Stimulated activated naive CD4-positive, alpha-beta T cell (primary cell): Measurements from ENCODE around the gene TPCN1.

Experiments used
- DNase-seq, 6 experiments: peaks; one replicate each; lab custom pipeline; 2025; lab: John Stamatoyannopoulos, UW

The TPCN1 gene

GRCh38 chr12:113305281-113305856, 84.1 kb downstream of the TPCN1 start:
- no peak for DNase-seq

GRCh38 chr12:113306382-113306781, 85.1 kb downstream of the TPCN1 start:
- no peak for DNase-seq

GRCh38 chr12:113310489-113310888, 89.2 kb downstream of the TPCN1 start:
- DNase-seq, result no peak

- no peak for DNase-seq
These were observed 92.9 kb downstream of the TPCN1 start for GRCh38 chr12:113314121-113314529.

GRCh38 chr12:113315358-113315757, 94.1 kb downstream of the TPCN1 start:
- DNase-seq, result no peak

GRCh38 chr12:113316155-113316554, 94.9 kb downstream of the TPCN1 start:
- no peak for DNase-seq

GRCh38 chr12:113317122-113317521, 95.9 kb downstream of the TPCN1 start:
- DNase-seq, result no peak

- no peak for DNase-seq
These were observed 96.9 kb downstream of the TPCN1 start for GRCh38 chr12:113318046-113318656.

GRCh38 chr12:113318900-113319628, 97.8 kb downstream of the TPCN1 start:
- DNase-seq, result no peak

GRCh38 chr12:113320401-113320800, 99.1 kb downstream of the TPCN1 start:
- DNase-seq, result no peak

GRCh38 chr12:113322343-113322742, 101.1 kb downstream of the TPCN1 start:
- DNase-seq, result no peak

GRCh38 chr12:113325916-113326315, 104.7 kb downstream of the TPCN1 start:
- DNase-seq, result no peak

- DNase-seq, result no peak
These were observed 105.6 kb downstream of the TPCN1 start for GRCh38 chr12:113326775-113327395.

- no peak for DNase-seq
These were observed 107.2 kb downstream of the TPCN1 start for GRCh38 chr12:113328368-113328889.

- no peak for DNase-seq
These were observed 107.9 kb downstream of the TPCN1 start for GRCh38 chr12:113329022-113329790.

- no peak for DNase-seq
These were observed 108.6 kb downstream of the TPCN1 start for GRCh38 chr12:113329791-113330417.

- no peak for DNase-seq
These were observed 109.2 kb downstream of the TPCN1 start for GRCh38 chr12:113330505-113330904.

GRCh38 chr12:113332688-113333417, 111.6 kb downstream of the TPCN1 start:
- no peak for DNase-seq

GRCh38 chr12:113333418-113333750, 112.1 kb downstream of the TPCN1 start:
- DNase-seq, result no peak

- peak in 3 of 6 experiments; percentile 42 to 61 (median 57) for DNase-seq
These were observed 112.9 kb downstream of the TPCN1 start for GRCh38 chr12:113333877-113334785.
